Esophagus squamous epithelium (tissue), 4 donors: ENCODE results near the gene CACNG4.

Source experiments
- CTCF ChIP-seq, 6 experiments: fragments of 450-650 bp in 4 of 6; fragments of 200-600 bp in 2 of 6; sonication (generic) in 2 of 6; IDR thresholded peaks; one replicate each; pipeline ENCODE4 v1.5.1; 2016 to 2019; ENCODE audit warnings: antibody characterized with exemption in 6 of 6, mild to moderate bottlenecking in 4 of 6, moderate library complexity in 4 of 6
- POLR2A ChIP-seq, 4 donors: fragments of 450-650 bp; IDR thresholded peaks; one replicate each; pipeline ENCODE4 v1.6.1; 2017; ENCODE audit warnings: antibody characterized with exemption in 4 of 4, mild to moderate bottlenecking in 4 of 4, moderate library complexity in 3 of 4

GRCh38 chr17:66995944-66996343, 31.4 kb downstream of the CACNG4 start:
- TF ChIP-seq POLR2A (IDR thresholded peaks at IDR 0.05): no peak
- TF ChIP-seq CTCF (IDR thresholded peaks at IDR 0.05): no peak
